ENCODE data around the gene FAM83D.

DNA sequence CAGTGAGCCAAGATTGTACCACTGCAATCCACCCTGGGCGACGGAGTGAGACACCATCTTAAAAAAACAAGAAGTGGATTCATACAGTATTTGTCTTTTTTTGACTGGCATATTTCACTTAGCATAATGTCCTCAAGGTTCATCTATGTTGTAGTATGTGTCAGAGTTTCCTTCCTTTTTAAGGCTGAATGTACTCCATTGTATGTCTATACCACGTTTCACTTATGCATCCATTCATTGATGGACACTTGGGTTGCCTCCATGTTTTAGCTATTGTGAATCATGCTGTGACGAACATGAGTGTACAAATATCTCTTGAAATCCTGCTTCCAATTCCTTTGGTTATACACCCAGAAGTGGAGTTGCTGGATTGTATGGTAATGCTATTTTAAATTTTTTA lies 28.9 kb upstream of the FAM83D start:
- TF ChIP-seq, protein P1, sequence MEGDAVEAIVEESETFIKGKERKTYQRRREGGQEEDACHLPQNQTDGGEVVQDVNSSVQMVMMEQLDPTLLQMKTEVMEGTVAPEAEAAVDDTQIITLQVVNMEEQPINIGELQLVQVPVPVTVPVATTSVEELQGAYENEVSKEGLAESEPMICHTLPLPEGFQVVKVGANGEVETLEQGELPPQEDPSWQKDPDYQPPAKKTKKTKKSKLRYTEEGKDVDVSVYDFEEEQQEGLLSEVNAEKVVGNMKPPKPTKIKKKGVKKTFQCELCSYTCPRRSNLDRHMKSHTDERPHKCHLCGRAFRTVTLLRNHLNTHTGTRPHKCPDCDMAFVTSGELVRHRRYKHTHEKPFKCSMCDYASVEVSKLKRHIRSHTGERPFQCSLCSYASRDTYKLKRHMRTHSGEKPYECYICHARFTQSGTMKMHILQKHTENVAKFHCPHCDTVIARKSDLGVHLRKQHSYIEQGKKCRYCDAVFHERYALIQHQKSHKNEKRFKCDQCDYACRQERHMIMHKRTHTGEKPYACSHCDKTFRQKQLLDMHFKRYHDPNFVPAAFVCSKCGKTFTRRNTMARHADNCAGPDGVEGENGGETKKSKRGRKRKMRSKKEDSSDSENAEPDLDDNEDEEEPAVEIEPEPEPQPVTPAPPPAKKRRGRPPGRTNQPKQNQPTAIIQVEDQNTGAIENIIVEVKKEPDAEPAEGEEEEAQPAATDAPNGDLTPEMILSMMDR (IDR thresholded peaks at IDR 0.05), result no peak
- TF ChIP-seq POLR2AphosphoS5 (IDR thresholded peaks at IDR 0.05), result no peak

Data from prostate gland (tissue), 2 donors.